GM18499 (cell line): ENCODE results near the gene TAOK3.

Experiments used
- ATAC-seq: cut with Tn5 transposase; IDR thresholded peaks from one replicate; pipeline ENCODE4 v1.9.1; 2021; ENCODE audit warnings: moderate number of reproducible peaks; ENCODE audit not compliant: insufficient read depth, unreplicated experiment

Gene TAOK3

DNA sequence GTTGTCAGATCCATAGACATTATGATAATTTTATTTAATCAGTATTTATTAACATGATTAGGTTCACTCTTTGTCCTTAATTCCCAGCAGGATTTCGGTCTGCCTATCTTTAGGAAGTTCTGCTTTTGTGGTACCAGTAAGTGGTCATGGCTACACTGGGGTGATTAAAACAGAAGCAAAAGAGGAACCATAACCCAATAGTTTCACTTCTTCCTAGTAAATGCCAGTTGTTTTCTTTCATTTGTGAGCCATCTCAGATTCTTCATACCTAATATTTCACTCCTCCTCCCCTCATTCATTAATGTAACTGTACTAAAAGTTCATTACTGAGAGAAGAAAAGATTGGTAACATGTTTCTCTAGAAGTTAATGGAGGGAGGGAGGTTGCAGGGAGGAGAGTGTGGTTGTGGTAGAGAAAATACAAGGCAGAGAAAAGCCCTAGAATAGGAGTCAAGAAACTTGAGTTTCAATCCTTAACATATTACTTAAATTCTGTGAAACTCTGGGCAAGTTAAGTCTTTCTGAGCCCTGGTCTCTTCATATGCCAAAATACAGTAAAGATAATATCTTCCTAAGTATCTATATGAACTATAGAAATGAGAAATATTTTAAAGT, 135.5 kb downstream of the TAOK3 start:
- peak; percentile 68 for ATAC-seq

DNA sequence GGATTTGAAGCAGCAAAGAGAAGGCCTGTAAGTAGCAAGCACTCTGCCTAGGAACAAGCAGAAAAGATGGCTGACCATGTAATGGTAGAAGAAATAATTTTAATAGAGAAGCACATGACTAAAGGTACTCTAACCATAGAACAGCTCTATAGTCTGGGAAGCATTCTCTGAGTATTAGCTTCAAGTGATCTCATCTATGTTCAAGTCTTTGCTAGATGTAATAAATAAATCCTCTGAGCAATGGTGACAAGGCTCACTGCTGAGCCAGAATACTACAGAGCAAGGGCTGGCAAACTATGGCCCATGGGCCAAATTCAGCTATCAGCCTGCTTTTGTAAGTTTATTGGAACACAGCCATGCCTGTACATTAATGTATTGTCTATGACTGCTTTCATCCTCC, 152.0 kb downstream of the TAOK3 start:
- no peak for ATAC-seq

DNA sequence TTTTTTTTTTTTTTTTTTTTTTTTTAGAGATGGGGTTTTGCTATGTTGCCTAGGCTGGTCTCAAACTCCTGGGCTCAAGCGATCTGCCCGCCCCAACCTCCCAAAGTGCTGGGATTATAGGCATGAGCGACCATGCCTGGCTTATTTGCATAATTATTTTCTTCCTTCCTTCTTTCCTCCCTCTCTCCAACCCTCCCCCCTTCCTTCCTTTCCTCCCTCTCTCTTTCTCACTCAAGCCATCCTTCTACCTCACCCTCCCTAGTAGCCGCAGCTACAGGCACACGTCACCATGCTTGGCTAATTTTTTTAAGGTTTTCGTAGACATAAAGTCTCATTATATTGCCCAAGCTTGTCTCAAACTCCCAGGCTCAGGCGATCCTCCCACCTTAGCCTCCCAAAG, 152.9 kb downstream of the TAOK3 start:
- no peak for ATAC-seq

GRCh38 chr12:118219106-118219505, 153.6 kb downstream of the TAOK3 start:
- no peak for ATAC-seq

DNA sequence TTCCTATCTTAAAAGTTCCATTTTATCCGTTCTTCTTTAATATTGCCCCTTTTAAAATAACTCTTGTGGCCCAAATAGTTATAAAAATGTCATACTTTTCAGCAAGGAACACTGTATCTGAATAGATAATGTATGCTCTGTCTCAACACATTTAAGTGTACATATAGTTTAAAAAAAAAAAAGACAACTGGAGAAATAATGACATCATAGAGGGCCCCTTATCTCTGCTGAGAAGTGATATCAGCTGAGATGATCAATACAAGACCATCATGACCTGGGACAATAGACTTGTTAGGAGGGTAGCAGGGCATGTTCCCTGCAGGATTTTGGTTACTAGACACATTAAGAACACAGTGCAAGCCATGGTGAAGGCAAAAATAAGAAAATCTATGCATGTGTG, 159.3 kb downstream of the TAOK3 start:
- no peak for ATAC-seq

- ATAC-seq: no peak
Measured at GRCh38 chr12:118212606-118213005, 160.1 kb downstream of the TAOK3 start.

- ATAC-seq: no peak
Measured at GRCh38 chr12:118206107-118206412, 166.6 kb downstream of the TAOK3 start.

GRCh38 chr12:118193958-118194357, 178.7 kb downstream of the TAOK3 start:
- no peak for ATAC-seq

GRCh38 chr12:118193477-118193876, 179.2 kb downstream of the TAOK3 start:
- no peak for ATAC-seq

GRCh38 chr12:118190266-118190665, 182.4 kb downstream of the TAOK3 start:
- no peak for ATAC-seq

- ATAC-seq: no peak
Measured at GRCh38 chr12:118189741-118190191, 182.9 kb downstream of the TAOK3 start.

DNA sequence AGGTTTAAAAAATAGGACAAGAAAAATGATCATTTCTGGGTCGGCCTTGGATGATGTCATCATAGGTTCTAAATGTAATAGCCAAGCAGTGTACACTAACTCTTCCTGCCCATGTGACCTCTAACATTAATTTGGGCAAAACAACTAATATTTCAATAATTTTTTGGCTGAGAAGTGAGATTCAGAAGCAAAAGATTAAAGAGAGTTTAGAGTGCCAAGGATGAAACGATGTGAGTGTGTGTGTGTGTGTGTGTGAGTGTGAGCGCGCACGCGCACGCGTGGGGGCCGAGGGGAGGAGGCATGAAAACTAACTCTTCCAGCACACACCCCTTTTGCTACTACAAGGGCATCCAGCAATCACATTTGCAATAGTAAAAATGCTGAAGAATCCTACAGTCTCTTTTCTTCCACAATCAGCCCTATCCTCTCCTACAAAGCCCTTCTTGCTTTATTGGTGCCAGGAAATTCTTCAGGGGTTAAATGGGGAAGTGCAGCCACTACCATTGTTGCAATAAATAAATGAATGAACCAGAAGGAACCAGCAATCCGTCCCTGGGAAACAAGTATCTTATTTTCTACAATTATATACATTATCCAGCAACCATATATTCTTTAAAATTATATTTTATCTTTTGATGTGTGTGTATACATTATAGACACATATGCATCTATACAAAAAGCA, 183.9 kb downstream of the TAOK3 start:
- no peak for ATAC-seq

DNA sequence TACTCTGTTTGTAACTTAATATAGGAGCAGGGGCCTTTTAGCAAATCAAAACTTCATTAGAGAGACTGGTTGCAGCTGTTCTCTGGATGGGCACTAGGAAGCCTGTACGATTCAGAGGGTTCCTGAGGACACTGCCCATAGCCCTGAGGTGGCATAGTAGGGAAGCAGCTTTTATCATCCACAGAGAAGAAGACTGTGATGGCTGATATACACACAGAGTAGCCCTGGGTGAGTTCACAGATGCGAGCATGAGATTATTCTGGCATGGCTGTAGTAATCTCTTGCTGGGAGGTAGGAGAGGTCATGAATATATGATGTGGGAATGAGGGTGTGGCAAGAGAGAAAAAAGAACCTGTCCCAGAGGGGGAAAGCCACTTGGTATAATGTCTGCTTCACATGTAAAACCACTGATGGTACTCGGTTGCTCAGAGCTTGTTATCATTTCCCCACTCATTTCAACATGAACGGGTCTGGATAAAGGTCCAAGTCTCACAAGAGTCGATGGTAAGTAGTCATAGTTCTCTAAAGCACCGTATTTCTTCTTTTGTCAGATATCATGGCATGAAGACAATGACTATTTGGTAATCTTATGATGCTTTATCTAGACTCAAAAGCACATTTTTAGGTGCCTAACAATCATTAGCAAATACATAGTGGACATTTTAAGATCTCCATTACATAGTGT, 184.8 kb downstream of the TAOK3 start:
- no peak for ATAC-seq

GRCh38 chr12:118185602-118186397, 186.9 kb downstream of the TAOK3 start:
- no peak for ATAC-seq

GRCh38 chr12:118183711-118184110, 189.0 kb downstream of the TAOK3 start:
- no peak for ATAC-seq

DNA sequence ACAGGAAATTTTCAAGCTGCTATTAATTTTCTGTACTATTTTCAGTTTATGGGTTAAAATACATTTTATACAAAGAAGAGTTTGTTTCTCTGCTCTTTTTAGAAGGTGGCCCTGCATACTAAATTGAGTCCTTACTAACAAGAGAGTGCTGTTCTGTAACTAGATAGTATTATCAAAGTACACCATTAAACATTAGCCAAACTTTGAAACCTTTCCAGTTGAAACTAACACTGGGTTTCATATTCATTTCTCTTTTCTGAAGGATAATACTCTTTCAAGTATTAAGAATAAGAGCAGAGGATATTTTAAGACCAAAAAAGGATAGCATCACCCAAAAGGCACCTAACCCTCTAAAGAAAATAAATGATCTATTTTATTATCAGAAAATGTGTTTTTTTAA, 189.6 kb downstream of the TAOK3 start:
- ATAC-seq: no peak

- ATAC-seq: no peak
Measured at GRCh38 chr12:118175823-118176447, 196.8 kb downstream of the TAOK3 start.

GRCh38 chr12:118166946-118167345, 205.8 kb downstream of the TAOK3 start:
- ATAC-seq: peak; percentile 99

- ATAC-seq: no peak
Measured at GRCh38 chr12:118164798-118165486, 207.8 kb downstream of the TAOK3 start.

GRCh38 chr12:118160536-118160935, 212.2 kb downstream of the TAOK3 start:
- no peak for ATAC-seq
